HG03558 (cell line): ENCODE data around the gene TXNRD2.

Experiments
- ATAC-seq: cut with Tn5 transposase; IDR thresholded peaks from one replicate; pipeline ENCODE4 v1.9.1; 2021; ENCODE audit warnings: moderate number of reproducible peaks; ENCODE audit not compliant: unreplicated experiment; ENCODE audit errors: extremely low read depth

TXNRD2 gene

DNA sequence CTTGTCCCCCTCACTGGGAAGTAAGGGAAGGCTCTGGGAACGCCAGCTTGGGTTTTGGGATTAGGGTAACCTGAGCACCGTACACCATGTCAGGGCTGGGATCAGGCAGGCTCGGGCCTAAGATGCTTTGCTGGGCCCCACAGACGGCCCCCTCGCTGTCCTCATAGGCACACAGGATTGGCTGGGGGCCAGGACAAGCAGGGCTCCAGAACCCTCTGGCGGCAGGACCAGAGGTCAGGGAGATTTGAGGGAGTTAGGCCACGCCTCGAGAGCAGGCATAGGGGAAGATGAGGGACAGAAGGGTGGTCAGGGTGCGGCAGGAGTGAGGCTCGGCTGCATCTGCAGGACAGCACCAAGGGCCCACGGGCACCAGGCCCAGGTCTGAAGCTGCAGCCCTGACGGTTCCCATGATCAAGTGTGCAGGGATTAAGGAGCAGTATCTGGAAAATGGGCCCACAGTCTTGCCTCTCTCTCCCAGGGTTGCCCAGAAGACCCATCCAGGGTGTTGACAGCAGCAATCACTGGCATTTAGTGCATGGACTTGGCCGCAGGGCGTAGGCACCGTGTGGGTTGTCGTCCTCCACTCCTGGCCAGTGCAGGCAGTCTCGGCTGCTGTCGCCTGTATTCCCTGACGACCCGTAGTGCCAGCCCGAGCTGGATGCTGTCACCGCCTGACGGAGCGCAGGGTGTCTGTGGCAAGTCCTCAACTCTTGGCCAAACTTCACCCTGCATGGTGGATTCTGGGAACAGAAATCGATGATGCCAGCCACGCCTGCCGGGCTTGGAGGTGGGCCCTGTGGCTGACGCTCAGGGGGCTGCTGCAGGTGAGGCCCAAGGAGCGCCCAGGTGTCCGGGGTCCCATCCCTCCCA is 71.2 kb downstream of the TXNRD2 start:
- ATAC-seq: no peak

DNA sequence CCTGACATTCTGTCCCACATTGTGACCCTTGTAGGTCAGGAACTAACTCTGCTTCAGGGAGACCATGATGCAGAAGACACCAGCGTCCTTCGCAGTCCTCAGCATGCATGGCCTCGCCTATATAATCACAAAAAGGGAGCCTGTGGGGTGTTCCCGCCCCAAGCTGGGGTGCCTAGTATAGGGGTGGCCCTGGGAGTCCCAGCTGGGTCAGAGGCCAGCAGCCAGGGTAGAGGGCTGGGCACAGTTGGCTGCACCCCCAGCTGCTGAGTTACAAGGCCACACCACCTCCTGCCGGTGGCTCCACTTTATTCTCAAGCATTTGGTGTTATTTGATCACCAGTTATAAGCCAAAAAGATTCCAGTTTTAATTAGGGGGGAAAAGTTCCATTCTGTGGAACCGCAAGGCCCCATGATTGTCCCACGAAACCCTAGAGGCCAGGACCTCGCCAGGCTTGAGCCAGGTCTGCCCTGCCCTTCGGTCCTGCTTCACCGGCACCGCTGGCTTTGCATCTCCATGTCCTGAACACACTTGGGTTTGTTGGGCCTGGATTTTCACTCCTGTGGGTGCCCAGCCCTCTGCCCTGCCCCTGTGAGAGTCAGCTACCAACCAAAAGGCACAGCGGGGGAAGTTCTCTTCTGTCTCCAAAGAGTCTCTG is 72.0 kb downstream of the TXNRD2 start:
- no peak for ATAC-seq

- ATAC-seq: no peak
Measured at GRCh38 chr22:19868773-19869471, 72.7 kb downstream of the TXNRD2 start.

DNA sequence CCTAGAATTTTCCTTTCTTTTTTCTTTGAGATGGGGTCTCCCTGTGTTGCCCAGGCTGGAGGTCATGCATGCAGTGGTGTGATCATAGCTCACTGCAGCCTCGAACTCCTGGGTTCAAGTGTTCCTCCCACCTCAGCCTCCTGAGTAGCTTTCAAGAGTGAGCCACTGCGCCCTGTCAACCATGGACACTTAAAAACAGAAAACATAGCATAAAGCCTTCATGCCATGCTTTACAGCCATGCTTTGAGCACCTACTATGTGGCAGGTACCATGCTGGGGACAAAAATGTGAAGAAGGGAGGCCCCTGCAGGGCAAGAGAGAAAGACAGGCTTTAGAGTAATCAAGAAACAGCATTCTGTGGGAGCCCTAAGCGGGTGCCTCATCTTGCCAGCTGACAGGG is 73.3 kb downstream of the TXNRD2 start:
- ATAC-seq: no peak

GRCh38 chr22:19867617-19868016 is 74.0 kb downstream of the TXNRD2 start:
- no peak for ATAC-seq

- no peak for ATAC-seq
Measured at GRCh38 chr22:19866665-19867009, 75.0 kb downstream of the TXNRD2 start.

DNA sequence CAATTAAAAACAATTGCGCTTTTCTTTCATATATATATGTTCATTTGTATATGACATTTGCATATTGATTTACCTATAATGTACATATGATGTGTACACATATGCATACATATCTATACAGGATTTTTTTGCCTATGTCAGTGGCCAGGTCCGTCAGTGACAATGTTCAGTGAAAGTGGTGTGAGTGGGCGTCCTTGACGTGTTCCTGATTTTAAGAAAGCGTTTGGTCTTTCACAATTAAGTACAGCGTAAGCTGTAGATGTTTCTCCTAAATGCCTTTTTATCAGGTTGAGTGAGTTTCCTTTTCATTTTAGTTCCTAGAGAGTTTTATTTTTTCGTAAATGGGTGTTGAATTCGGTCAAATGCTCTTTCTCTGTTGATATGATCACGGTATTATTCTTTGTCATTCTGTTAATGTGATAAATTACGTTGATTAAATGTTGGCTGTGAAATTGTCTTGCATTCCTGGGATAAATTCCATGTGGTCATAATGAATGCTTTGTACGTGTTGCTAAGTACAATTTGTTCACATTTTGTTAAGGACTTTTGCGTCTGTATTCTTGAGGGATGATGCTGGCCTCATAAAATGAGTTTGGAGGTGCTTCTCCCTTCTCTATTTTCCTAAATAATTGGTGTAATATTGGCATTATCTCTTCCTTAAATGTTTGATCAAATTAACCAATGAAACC is 76.3 kb downstream of the TXNRD2 start:
- no peak for ATAC-seq

DNA sequence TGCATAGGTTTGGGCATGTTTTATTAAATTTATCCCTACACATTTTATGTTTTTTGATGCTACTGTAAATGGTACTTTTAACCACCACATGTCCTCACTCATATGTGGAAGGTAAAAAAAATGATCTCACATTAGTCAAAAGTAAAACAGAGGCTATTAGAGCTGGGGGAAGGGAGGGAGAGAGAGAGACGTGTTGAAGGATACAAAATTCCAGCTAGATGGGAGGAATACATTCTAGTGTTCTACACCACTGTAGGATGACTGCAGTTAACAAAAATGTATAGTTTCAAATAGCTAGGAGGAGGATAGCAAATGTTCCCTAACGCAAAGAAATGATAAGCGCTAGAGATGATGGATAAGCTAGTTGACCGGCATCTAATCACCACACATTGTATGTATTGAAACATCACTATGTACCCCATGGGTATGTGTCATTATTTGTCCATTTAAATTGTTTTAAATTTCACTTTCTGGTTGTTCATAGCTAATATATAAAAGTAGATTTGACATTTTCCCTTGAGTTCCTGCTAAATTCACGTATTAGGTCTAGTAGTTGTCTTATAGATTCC is 77.0 kb downstream of the TXNRD2 start:
- ATAC-seq: no peak

DNA sequence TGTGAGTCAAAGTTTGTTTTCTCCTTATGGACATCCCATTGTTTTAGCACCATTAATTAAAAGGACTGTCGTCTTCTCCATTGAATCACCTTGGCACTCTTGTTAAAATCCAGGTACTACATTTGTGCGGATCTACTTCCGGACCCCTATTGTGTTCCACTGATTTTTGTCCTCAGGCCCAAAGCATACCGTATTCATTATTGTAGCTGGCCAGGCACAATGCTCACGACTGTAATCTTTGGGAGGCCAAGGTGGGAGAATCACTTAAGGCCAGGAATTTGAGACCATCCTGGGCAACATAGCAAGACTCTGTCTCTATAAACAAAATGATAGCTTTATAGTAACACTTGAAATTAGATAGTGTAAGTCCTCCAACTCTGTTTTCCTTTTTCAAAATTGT is 78.0 kb downstream of the TXNRD2 start:
- no peak for ATAC-seq

DNA sequence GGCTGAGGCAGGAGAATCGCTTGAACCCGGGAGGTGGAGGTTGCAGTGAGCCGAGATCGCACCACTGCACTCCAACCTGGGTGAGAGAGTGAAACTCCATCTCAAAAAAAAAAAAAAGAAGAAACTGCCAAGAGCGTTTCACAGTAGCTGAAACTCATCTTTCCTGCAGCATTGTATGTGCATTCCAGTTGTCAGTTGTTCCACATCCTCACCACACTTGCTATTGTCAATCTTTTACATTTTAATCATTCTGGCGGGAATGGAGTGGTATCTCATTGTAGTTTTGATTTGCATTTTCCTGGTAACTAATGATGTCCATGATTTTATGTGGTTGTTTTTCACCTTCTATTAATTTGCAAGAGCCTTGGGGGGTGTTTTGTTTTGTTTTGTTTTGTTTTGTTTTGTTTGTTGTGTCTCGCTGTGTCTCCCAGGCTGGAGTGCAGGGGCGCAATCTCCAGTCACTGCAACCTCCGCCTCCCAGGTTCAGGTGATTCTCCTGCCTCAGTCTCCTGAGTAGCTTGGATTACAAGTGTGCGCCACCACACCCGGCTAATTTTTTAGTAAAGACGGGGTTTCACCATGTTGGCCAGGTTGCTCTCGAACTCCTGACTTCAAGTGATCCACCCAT is 78.9 kb downstream of the TXNRD2 start:
- ATAC-seq: no peak

- ATAC-seq: no peak
Measured at GRCh38 chr22:19859861-19860510, 81.6 kb downstream of the TXNRD2 start.

- no peak for ATAC-seq
Measured at GRCh38 chr22:19857382-19857781, 84.2 kb downstream of the TXNRD2 start.

GRCh38 chr22:19855504-19856409 is 85.9 kb downstream of the TXNRD2 start:
- no peak for ATAC-seq

DNA sequence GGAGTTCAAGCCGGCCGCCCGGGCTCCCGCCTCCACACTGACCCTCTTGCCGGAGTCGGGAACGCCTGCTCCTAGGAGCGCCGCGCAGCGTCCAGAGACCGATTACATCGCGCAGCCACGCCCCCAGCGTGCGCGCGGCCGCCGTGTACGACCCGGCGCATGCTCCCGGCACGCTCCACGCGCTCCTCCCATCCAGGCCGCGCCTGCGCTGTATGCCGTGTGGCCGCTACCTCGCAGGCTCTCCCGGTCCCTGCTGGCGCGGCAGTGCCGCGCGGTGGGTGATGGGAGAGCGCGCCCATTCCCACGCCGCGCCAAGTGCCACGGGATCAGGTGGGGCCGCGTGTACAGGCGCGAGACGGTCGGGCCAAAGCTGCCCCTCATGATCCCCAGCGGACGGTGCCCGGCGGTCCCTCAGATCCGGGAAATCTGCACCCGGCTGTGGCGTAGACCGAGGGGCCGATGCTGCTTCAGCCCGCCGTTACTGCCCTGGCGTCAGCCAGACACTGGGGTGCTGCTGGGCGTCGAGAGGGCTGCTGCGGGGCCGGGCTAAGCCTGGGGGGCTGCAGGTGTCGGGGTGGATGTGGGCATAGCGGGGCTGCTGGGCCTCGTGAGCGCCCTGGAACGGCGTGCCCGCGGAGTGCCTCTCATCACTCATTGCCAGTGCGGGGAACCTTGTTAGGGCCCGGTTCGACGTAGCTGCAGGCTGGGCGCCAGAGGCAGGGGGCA is 86.7 kb downstream of the TXNRD2 start, which contains the start of the genes GNB1L and RTL10:
GNB1L (minus strand) TSS at position 97 of the 726 bp plus-strand sequence. CDS start 33,519 bp downstream, outside the sequence.
RTL10 (minus strand) TSS at position 97 of the 726 bp plus-strand sequence. CDS start 2,613 bp downstream, outside the sequence.
- ATAC-seq: peak; percentile 57

DNA sequence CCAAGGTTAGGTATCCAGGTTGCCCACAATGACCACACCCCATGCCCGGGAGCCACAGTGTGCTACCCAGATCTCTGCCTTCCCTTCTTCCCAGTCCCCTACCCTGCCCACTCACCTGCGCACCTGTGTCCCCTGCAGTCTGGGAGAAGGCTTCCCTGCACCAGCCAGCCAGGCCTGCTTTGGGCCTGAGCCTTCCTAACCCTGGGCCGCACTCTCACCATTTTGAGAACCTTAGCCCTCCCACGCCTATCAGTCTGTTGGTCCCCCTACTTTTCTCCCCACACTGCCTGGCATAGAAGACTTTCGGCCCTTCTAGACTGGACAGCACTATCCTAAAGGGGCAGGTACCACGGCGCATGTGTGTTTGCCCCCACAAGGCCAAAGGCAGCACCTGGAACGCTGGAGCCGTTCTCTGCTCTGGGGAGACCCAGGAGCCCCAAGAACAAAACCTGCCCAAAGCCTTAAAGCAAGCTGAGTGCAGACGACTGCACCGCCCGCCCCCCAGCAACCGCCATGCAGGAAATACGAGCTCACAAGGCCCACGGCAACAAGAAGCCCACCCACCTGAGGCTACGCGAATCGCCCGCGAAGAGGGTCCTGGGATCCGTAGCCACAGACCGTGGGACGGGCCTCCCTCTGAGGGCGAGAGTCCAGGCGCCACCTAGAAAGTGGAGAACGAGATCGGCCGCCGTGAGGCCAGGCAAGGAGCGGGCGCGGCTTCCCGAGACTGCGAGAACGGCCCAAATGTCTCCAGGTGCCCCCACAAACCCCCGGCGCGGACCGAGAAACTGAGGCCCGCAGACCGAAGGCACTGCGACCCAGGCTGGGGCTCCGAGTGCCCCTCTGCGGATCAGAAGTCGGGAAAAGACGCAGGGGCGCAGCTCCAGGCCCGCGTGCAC is 87.5 kb downstream of the TXNRD2 start:
- ATAC-seq: no peak

GRCh38 chr22:19853058-19853878 is 88.3 kb downstream of the TXNRD2 start:
- no peak for ATAC-seq
